Mesenchymal stem cell (in vitro differentiated cells and primary cell): ENCODE results near the gene POTEI.
"Not testable (repeated sequence)": the region's sequence is repeated elsewhere in the genome, so short reads cannot be mapped to it uniquely, and the experiment has no call there.

Experiments
- DNase-seq: peaks from one replicate; pipeline ENCODE4 v3.0.0-alpha.2; 2013
- H2AFZ ChIP-seq: one replicate; pipeline ENCODE4 v1.6.1; 2013; ENCODE audit warnings: low read depth, mild to moderate bottlenecking, control low read depth, inconsistent platforms, low read length, moderate library complexity
- H2AK5ac ChIP-seq: 2 replicates; pipeline ENCODE4 v1.6.1; 2013; ENCODE audit warnings: low read length, moderate library complexity, mild to moderate bottlenecking, inconsistent platforms; ENCODE audit not compliant: severe bottlenecking
- H2BK120ac ChIP-seq: one replicate; pipeline ENCODE4 v1.6.1; 2013; ENCODE audit warnings: low read depth, mild to moderate bottlenecking, inconsistent platforms, low read length, moderate library complexity
- H2BK12ac ChIP-seq, 2 experiments: one replicate each; pipeline ENCODE4 v1.6.1; 2013; ENCODE audit warnings: inconsistent platforms in 2 of 2, low read length in 2 of 2, mild to moderate bottlenecking in 2 of 2, moderate library complexity in 2 of 2, control low read depth in 1 of 2
- H2BK15ac ChIP-seq: one replicate; pipeline ENCODE4 v1.6.1; 2013; ENCODE audit warnings: mild to moderate bottlenecking, low read depth, inconsistent platforms; ENCODE audit not compliant: poor library complexity, severe bottlenecking
- H2BK5ac ChIP-seq: 2 replicates; pipeline ENCODE4 v1.6.1; 2013; ENCODE audit warnings: low read depth, mild to moderate bottlenecking, low read length, control low read depth, inconsistent platforms; ENCODE audit not compliant: poor library complexity, severe bottlenecking
- H3K14ac ChIP-seq, 2 experiments: one replicate each; pipeline ENCODE4 v1.6.1; 2013; ENCODE audit warnings: inconsistent platforms in 2 of 2, low read length in 2 of 2, control low read depth in 1 of 2, mild to moderate bottlenecking in 1 of 2, moderate library complexity in 1 of 2
- H3K18ac ChIP-seq, 2 experiments: one replicate each; pipeline ENCODE4 v1.6.1; 2013; ENCODE audit warnings: inconsistent platforms in 2 of 2, low read length in 2 of 2, control low read depth in 1 of 2, low read depth in 1 of 2, mild to moderate bottlenecking in 1 of 2
- H3K23ac ChIP-seq, 2 experiments: one replicate each; pipeline ENCODE4 v1.6.1; 2013; ENCODE audit warnings: inconsistent platforms in 2 of 2, low read length in 2 of 2, mild to moderate bottlenecking in 2 of 2, moderate library complexity in 2 of 2, control low read depth in 1 of 2
- H3K27ac ChIP-seq: 2 replicates; pipeline ENCODE4 v1.5.1; 2013; ENCODE audit warnings: mild to moderate bottlenecking, moderate library complexity, low read length, control low read depth, inconsistent platforms; ENCODE audit not compliant: poor library complexity, severe bottlenecking
- H3K27me3 ChIP-seq, 2 experiments: 2 replicates each; pipeline versions ENCODE4 v1.6.1 to v1.7.0; 2013; ENCODE audit warnings: low read length in 2 of 2, mild to moderate bottlenecking in 2 of 2, moderate library complexity in 2 of 2, control low read depth in 1 of 2, inconsistent platforms in 1 of 2; ENCODE audit not compliant: control insufficient read depth in 1 of 2, insufficient read depth in 1 of 2
- H3K36me3 ChIP-seq, 2 experiments: 2 replicates each; pipeline versions ENCODE4 v1.6.1 to v1.7.0; 2013; ENCODE audit warnings: low read length in 2 of 2, control low read depth in 1 of 2, inconsistent platforms in 1 of 2, low read depth in 1 of 2, mild to moderate bottlenecking in 1 of 2; ENCODE audit not compliant: insufficient read depth in 2 of 2, control insufficient read depth in 1 of 2
- H3K4ac ChIP-seq, 2 experiments: one replicate each; pipeline ENCODE4 v1.6.1; 2013; ENCODE audit warnings: inconsistent platforms in 2 of 2, low read length in 2 of 2, mild to moderate bottlenecking in 2 of 2, moderate library complexity in 2 of 2, control low read depth in 1 of 2, low read depth in 1 of 2
- H3K4me1 ChIP-seq: 2 replicates; pipeline ENCODE4 v1.6.1; 2013; ENCODE audit warnings: low read depth, low read length, control low read depth; ENCODE audit not compliant: control insufficient read depth, insufficient read depth
- H3K4me2 ChIP-seq: 2 replicates; pipeline ENCODE4 v1.6.1; 2013; ENCODE audit warnings: low read length, mild to moderate bottlenecking, inconsistent platforms; ENCODE audit not compliant: poor library complexity, severe bottlenecking
- H3K4me3 ChIP-seq, 2 experiments: 2 replicates each; pipeline versions ENCODE4 v1.5.1 to v1.7.0; 2013; ENCODE audit warnings: low read length in 2 of 2, mild to moderate bottlenecking in 2 of 2, control low read depth in 1 of 2, low read depth in 1 of 2; ENCODE audit not compliant: insufficient read depth in 1 of 2
- H3K79me1 ChIP-seq: replicated peaks from 2 replicates; pipeline ENCODE4 v1.6.1; 2013; ENCODE audit warnings: mild to moderate bottlenecking, control low read depth, low read length, inconsistent platforms; ENCODE audit not compliant: poor library complexity, severe bottlenecking
- H3K9ac ChIP-seq: 2 replicates; pipeline ENCODE4 v1.7.0; 2013; ENCODE audit warnings: mild to moderate bottlenecking, low read length, moderate library complexity
- H3K9me3 ChIP-seq: 2 replicates; pipeline ENCODE4 v1.7.0; 2013; ENCODE audit warnings: mild to moderate bottlenecking, low read length; ENCODE audit not compliant: control insufficient read depth
- H4K8ac ChIP-seq: one replicate; pipeline ENCODE4 v1.6.1; 2013; ENCODE audit warnings: inconsistent platforms, mild to moderate bottlenecking, low read length, moderate library complexity
- H4K91ac ChIP-seq: one replicate; pipeline ENCODE4 v1.6.1; 2013; ENCODE audit warnings: mild to moderate bottlenecking, low read length, inconsistent platforms
- WGBS: methylation state at CpG from one replicate; pipeline ENCODE4 v1.1.7; 2013; ENCODE audit warnings: mixed read lengths; 5-methylcytosine and 5-hydroxymethylcytosine counted together

The POTEI gene

GRCh38 chr2:130538271-130538670 is 29.1 kb upstream of the POTEI start:
- not testable (repeated sequence) for H2BK12ac ChIP-seq, H3K14ac ChIP-seq, H3K27me3 ChIP-seq, H4K8ac ChIP-seq, H3K9me3 ChIP-seq, H3K23ac ChIP-seq, H4K91ac ChIP-seq, H3K4me3 ChIP-seq, H2BK5ac ChIP-seq, H3K79me1 ChIP-seq, H3K9ac ChIP-seq, H3K36me3 ChIP-seq, H3K4ac ChIP-seq, H3K27ac ChIP-seq, H3K18ac ChIP-seq, H2AK5ac ChIP-seq, H3K4me2 ChIP-seq, H3K4me1 ChIP-seq, DNase-seq, H2BK120ac ChIP-seq, H2AFZ ChIP-seq, H2BK15ac ChIP-seq
- no CpG with 5 or more reads among the region's 9 CpGs for WGBS

GRCh38 chr2:130536654-130537053 is 27.5 kb upstream of the POTEI start:
- H3K4me1 ChIP-seq, H3K23ac ChIP-seq, H2BK120ac ChIP-seq, H3K27ac ChIP-seq, H3K9ac ChIP-seq, H2AFZ ChIP-seq, H3K4me3 ChIP-seq, H3K14ac ChIP-seq, H4K8ac ChIP-seq, H4K91ac ChIP-seq, H3K27me3 ChIP-seq, H3K4ac ChIP-seq, H2BK12ac ChIP-seq, H3K79me1 ChIP-seq, H2BK5ac ChIP-seq, H3K36me3 ChIP-seq, H3K18ac ChIP-seq, H3K9me3 ChIP-seq, H3K4me2 ChIP-seq, H2BK15ac ChIP-seq, DNase-seq, H2AK5ac ChIP-seq: not testable (repeated sequence)
- no CpG with 5 or more reads among the region's 7 CpGs for WGBS

- not testable (repeated sequence) for H4K91ac ChIP-seq, H3K9ac ChIP-seq, H4K8ac ChIP-seq, H3K27ac ChIP-seq, H3K4me2 ChIP-seq, H3K18ac ChIP-seq, H3K4me1 ChIP-seq, H2BK120ac ChIP-seq, H3K23ac ChIP-seq, H3K36me3 ChIP-seq, H2AFZ ChIP-seq, H2BK12ac ChIP-seq, H2BK5ac ChIP-seq, H3K14ac ChIP-seq, H3K79me1 ChIP-seq, DNase-seq, H2BK15ac ChIP-seq, H3K27me3 ChIP-seq, H3K4ac ChIP-seq, H2AK5ac ChIP-seq, H3K9me3 ChIP-seq, H3K4me3 ChIP-seq
- WGBS, result no CpG with 5 or more reads among the region's 9 CpGs
Observed at GRCh38 chr2:130531672-130532071, 22.5 kb upstream of the POTEI start.

GRCh38 chr2:130531225-130531624 is 22.1 kb upstream of the POTEI start:
- not testable (repeated sequence) for DNase-seq, H3K14ac ChIP-seq, H3K4me3 ChIP-seq, H3K9me3 ChIP-seq, H3K79me1 ChIP-seq, H2AK5ac ChIP-seq, H4K91ac ChIP-seq, H2BK120ac ChIP-seq, H3K27me3 ChIP-seq, H2BK12ac ChIP-seq, H3K23ac ChIP-seq, H2BK5ac ChIP-seq, H3K4me1 ChIP-seq, H3K36me3 ChIP-seq, H4K8ac ChIP-seq, H3K4me2 ChIP-seq, H3K27ac ChIP-seq, H3K9ac ChIP-seq, H3K4ac ChIP-seq, H2AFZ ChIP-seq, H3K18ac ChIP-seq, H2BK15ac ChIP-seq
- WGBS, result no CpG with 5 or more reads among the region's 5 CpGs
